ENCODE results near the gene ST6GALNAC3.

ST6GALNAC3 gene

DNA sequence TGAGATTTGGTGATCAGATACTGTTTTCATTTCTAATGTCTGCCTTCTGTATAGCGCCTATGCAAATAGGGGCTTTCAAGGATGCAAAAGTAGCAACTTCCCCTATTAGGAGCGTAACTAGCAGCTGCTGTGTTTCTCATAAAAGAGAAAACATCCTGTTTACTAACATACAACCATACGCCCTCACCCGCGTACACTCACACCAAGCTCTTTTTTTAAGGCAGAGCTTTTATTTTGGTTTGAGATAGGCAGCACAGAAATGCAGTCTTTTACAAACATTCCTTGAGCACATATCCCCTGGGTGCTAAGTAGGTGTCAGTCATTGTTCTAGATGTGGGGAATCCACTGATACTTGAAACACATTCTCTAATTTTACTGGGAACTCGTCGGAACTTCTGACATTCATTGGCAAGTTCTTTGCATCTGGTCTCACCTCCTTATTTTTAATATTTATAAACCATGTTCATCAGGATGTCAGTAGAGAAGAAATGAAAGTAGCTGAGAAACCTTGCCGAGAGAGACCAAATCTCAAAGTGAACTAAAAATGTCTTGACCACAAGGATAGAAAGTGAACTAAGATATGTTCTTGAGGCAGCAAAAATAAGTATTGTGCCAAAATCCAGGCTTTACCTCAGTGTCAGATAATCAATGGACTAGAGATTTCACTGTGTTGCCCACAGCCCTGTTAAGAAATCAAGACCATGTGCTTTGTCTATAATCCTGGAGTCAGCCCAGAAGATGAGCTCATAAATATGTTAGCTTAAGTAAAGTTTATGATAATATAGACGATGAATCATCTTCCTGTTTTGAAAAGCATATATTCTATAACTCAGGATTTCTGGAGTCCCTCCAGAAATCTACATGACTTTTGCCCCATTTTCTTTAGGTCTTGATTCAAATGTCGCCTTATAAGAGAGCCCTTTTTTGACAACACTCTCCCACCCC, 350.9 kb downstream of the ST6GALNAC3 start:
- Histone ChIP-seq H3K9me3 (ENCODE audit: insufficient read depth, low read depth, low read length) (no peaks in the 10 kb centered on the region), H3K27me3 (ENCODE audit: insufficient read depth, low read length) (no peaks in the 10 kb centered on the region), H3K4me1 (ENCODE audit: insufficient read depth, low read length) (peaks cover 8% of the 10 kb centered on the region; the same call in 1 of the 2 replicates), H3K4me3 (ENCODE audit: low read length) (no peak overlapping the region), H3K9ac (ENCODE audit: low read depth, low read length) (no peak overlapping the region), H3K27ac (ENCODE audit: low read length) (no peak overlapping the region), H3K36me3 (ENCODE audit: insufficient read depth, low read depth, low read length) (no peaks in the 10 kb centered on the region)

DNA sequence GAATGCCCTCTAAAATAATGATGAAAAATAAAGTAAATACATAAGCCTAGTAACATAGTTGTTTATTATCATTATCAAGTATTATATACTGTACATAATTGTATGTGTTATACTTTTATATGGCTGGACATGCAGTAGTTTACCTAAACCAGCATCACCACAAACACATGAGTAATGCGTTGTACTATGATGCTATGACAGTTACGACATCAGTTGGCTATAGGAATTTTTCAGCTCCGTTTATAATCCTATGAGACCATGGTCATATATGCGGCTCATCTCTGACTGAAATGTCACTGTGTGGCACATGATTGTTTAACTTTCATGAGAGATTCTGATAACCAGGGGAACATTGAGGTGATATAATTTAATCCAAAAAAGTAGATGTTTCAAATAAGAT, 352.1 kb downstream of the ST6GALNAC3 start:
- H3K4me1 ChIP-seq (ENCODE audit: insufficient read depth, low read length): peaks cover 8% of the 10 kb centered on the region; the same call in 1 of the 2 replicates
- no peak overlapping the region for H3K9ac ChIP-seq (ENCODE audit: low read depth, low read length)

DNA sequence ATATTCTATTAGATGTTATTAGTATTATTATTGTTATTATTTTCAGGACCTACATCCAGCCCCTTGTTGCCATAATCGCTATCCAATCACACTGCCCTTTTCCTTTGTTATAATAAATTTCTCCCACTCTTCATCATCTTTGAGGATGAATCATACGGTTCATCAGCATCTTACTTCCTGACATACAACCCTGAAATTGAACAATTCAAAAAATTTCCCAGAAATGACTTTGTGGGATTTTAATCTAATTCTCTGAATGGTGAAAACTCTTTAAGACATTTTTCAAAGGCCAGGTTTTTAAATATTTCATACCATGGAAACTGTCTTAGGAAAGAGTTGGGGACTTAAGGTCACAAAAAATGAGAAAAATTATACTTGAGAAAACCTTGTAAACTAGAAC, 353.5 kb downstream of the ST6GALNAC3 start:
- Histone ChIP-seq H3K9me3 (ENCODE audit: insufficient read depth, low read depth, low read length) (no peaks in the 10 kb centered on the region), H3K4me1 (ENCODE audit: insufficient read depth, low read length) (peaks cover 11% of the 10 kb centered on the region; the same call in 1 of the 2 replicates), H3K4me3 (ENCODE audit: low read length) (no peak overlapping the region), H3K36me3 (ENCODE audit: insufficient read depth, low read depth, low read length) (no peaks in the 10 kb centered on the region), H3K27ac (ENCODE audit: low read length) (no peak overlapping the region), H3K9ac (ENCODE audit: low read depth, low read length) (no peak overlapping the region), H3K27me3 (ENCODE audit: insufficient read depth, low read length) (no peaks in the 10 kb centered on the region)

More for the DNA sequence above, 352.1 kb downstream of the ST6GALNAC3 start:
- Histone ChIP-seq H3K27me3 (ENCODE audit: insufficient read depth, low read length) (no peaks in the 10 kb centered on the region), H3K9me3 (ENCODE audit: insufficient read depth, low read depth, low read length) (no peaks in the 10 kb centered on the region), H3K36me3 (ENCODE audit: insufficient read depth, low read depth, low read length) (no peaks in the 10 kb centered on the region), H3K27ac (ENCODE audit: low read length) (no peak overlapping the region), H3K4me3 (ENCODE audit: low read length) (no peak overlapping the region)

DNA sequence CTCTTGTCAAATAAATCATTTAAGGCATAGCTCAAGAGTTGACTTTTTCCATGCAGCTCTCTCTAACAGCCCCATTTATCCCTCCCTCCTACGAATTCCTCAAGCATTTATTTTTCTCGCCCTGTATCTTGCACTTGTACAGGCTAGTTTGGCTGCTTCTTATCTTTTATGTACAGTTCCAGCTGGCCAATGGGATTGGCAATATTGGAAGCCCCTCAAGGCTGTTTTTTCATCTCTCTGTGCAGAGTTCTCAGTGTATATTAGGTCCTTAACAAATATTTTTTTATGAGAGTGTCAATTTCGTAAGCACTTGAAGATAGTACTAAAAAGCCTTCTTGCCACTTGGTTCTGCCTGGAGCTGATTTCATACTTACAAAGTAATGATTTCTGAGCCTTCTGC, 356.0 kb downstream of the ST6GALNAC3 start:
- no peaks in the 10 kb centered on the region for H3K27me3 ChIP-seq (ENCODE audit: insufficient read depth, low read length)
- no peak overlapping the region for H3K27ac ChIP-seq (ENCODE audit: low read length)
- peaks cover 4% of the 10 kb centered on the region; the same call in 1 of the 2 replicates for H3K4me1 ChIP-seq (ENCODE audit: insufficient read depth, low read length)
- no peaks in the 10 kb centered on the region for H3K9me3 ChIP-seq (ENCODE audit: insufficient read depth, low read depth, low read length)
- no peak overlapping the region for H3K9ac ChIP-seq (ENCODE audit: low read depth, low read length)
- H3K4me3 ChIP-seq (ENCODE audit: low read length): no peak overlapping the region
- no peaks in the 10 kb centered on the region for H3K36me3 ChIP-seq (ENCODE audit: insufficient read depth, low read depth, low read length)

GRCh38 chr1:76433526-76433925, 359.0 kb downstream of the ST6GALNAC3 start:
- H3K27ac ChIP-seq (ENCODE audit: low read length): no peak overlapping the region
- no peak overlapping the region for H3K9ac ChIP-seq (ENCODE audit: low read depth, low read length)
- no peaks in the 10 kb centered on the region for H3K27me3 ChIP-seq (ENCODE audit: insufficient read depth, low read length)
- H3K9me3 ChIP-seq (ENCODE audit: insufficient read depth, low read depth, low read length): no peaks in the 10 kb centered on the region
- peaks cover 8% of the 10 kb centered on the region; the same call in 1 of the 2 replicates for H3K4me1 ChIP-seq (ENCODE audit: insufficient read depth, low read length)
- no peak overlapping the region for H3K4me3 ChIP-seq (ENCODE audit: low read length)
- H3K36me3 ChIP-seq (ENCODE audit: insufficient read depth, low read depth, low read length): no peaks in the 10 kb centered on the region

DNA sequence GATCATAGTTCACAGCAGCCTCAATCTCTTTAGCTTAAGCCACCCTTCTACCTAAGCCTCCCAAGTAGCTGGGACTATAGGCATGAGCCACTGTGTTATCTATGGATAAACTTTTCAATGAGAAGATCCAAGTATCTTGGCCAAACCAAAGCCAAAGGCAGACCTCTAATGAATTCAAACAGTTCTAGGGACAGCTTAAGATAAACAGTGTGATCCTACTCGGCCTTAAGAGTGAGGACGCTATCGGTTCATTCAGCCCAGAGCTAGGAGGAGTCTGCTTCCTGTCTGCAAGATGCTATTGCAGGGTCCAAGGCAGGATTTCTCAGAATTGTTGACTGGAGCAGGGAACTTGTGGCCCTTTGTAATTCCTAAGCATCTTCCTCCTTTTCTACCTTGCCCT, 368.7 kb downstream of the ST6GALNAC3 start:
- H3K9me3 ChIP-seq (ENCODE audit: insufficient read depth, low read depth, low read length): no peaks in the 10 kb centered on the region
- no peaks in the 10 kb centered on the region for H3K4me1 ChIP-seq (ENCODE audit: insufficient read depth, low read length)
- no peaks in the 10 kb centered on the region for H3K36me3 ChIP-seq (ENCODE audit: insufficient read depth, low read depth, low read length)
- no peak overlapping the region for H3K27ac ChIP-seq (ENCODE audit: low read length)
- H3K9ac ChIP-seq (ENCODE audit: low read depth, low read length): no peak overlapping the region
- no peaks in the 10 kb centered on the region for H3K27me3 ChIP-seq (ENCODE audit: insufficient read depth, low read length)
- no peak overlapping the region for H3K4me3 ChIP-seq (ENCODE audit: low read length)

DNA sequence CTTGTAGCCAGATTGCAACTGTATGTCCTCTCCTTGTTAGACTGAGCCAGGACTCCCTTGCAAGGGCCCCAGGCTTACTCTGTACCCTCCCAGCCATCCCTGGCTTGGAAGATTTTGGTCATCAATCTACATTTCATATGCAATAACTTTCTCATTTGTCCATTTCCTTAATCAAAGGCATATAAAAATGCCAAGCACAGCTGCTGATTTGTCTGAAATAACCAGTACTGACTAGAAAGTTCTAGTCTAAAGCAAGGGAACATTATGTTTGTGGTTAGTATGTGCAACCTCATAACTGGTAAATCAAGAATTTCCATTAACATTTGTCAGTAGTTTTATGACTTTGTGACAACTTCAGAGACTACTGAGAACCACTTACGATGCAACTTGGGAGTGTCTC, 370.2 kb downstream of the ST6GALNAC3 start:
- Histone ChIP-seq H3K36me3 (ENCODE audit: insufficient read depth, low read depth, low read length) (no peaks in the 10 kb centered on the region), H3K27ac (ENCODE audit: low read length) (no peak overlapping the region), H3K9ac (ENCODE audit: low read depth, low read length) (no peak overlapping the region), H3K27me3 (ENCODE audit: insufficient read depth, low read length) (no peaks in the 10 kb centered on the region), H3K4me1 (ENCODE audit: insufficient read depth, low read length) (no peaks in the 10 kb centered on the region), H3K4me3 (ENCODE audit: low read length) (no peak overlapping the region), H3K9me3 (ENCODE audit: insufficient read depth, low read depth, low read length) (peaks cover 5% of the 10 kb centered on the region; the same call in 1 of the 2 replicates)

GRCh38 chr1:76450229-76450628, 375.7 kb downstream of the ST6GALNAC3 start:
- no peaks in the 10 kb centered on the region for H3K36me3 ChIP-seq (ENCODE audit: insufficient read depth, low read depth, low read length)
- H3K9ac ChIP-seq (ENCODE audit: low read depth, low read length): no peak overlapping the region
- H3K27ac ChIP-seq (ENCODE audit: low read length): no peak overlapping the region
- no peaks in the 10 kb centered on the region for H3K4me1 ChIP-seq (ENCODE audit: insufficient read depth, low read length)
- H3K27me3 ChIP-seq (ENCODE audit: insufficient read depth, low read length): no peaks in the 10 kb centered on the region
- H3K4me3 ChIP-seq (ENCODE audit: low read length): no peak overlapping the region
- peaks cover 17% of the 10 kb centered on the region for H3K9me3 ChIP-seq (ENCODE audit: insufficient read depth, low read depth, low read length)

GRCh38 chr1:76463278-76463677, 388.7 kb downstream of the ST6GALNAC3 start:
- Histone ChIP-seq H3K9ac (ENCODE audit: low read depth, low read length) (no peak overlapping the region), H3K4me3 (ENCODE audit: low read length) (no peak overlapping the region), H3K4me1 (ENCODE audit: insufficient read depth, low read length) (no peaks in the 10 kb centered on the region), H3K27me3 (ENCODE audit: insufficient read depth, low read length) (no peaks in the 10 kb centered on the region), H3K9me3 (ENCODE audit: insufficient read depth, low read depth, low read length) (no peaks in the 10 kb centered on the region), H3K27ac (ENCODE audit: low read length) (no peak overlapping the region), H3K36me3 (ENCODE audit: insufficient read depth, low read depth, low read length) (no peaks in the 10 kb centered on the region)

- Histone ChIP-seq H3K9ac (ENCODE audit: low read depth, low read length) (no peak overlapping the region), H3K4me1 (ENCODE audit: insufficient read depth, low read length) (no peaks in the 10 kb centered on the region), H3K9me3 (ENCODE audit: insufficient read depth, low read depth, low read length) (no peaks in the 10 kb centered on the region), H3K27ac (ENCODE audit: low read length) (no peak overlapping the region), H3K36me3 (ENCODE audit: insufficient read depth, low read depth, low read length) (no peaks in the 10 kb centered on the region), H3K27me3 (ENCODE audit: insufficient read depth, low read length) (no peaks in the 10 kb centered on the region), H3K4me3 (ENCODE audit: low read length) (no peak overlapping the region)
These were observed 389.3 kb downstream of the ST6GALNAC3 start for GRCh38 chr1:76463849-76464248.

DNA sequence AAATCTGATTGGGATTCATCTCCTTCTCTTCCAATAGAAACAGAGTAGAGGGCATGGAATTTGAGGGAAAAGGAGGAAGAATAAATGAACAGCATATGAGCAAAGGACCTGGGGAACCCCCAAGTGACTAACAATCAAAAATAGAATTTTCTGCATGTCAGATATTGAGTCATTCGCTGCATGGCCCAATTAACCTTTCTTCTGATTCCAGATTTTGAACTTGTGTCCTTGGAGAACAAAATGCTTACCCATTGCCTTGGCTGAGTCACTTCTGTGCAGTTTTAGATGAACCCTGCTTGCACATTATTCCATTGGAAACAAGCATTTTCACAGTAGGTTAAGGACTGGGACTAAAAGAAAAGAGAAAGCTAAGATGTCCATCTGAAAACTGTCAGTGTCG, 390.5 kb downstream of the ST6GALNAC3 start:
- no peak overlapping the region for H3K9ac ChIP-seq (ENCODE audit: low read depth, low read length)
- H3K27ac ChIP-seq (ENCODE audit: low read length): no peak overlapping the region
- no peaks in the 10 kb centered on the region for H3K36me3 ChIP-seq (ENCODE audit: insufficient read depth, low read depth, low read length)
- no peaks in the 10 kb centered on the region for H3K9me3 ChIP-seq (ENCODE audit: insufficient read depth, low read depth, low read length)
- no peak overlapping the region for H3K4me3 ChIP-seq (ENCODE audit: low read length)
- no peaks in the 10 kb centered on the region for H3K4me1 ChIP-seq (ENCODE audit: insufficient read depth, low read length)
- H3K27me3 ChIP-seq (ENCODE audit: insufficient read depth, low read length): no peaks in the 10 kb centered on the region

GRCh38 chr1:76470166-76470565, 395.6 kb downstream of the ST6GALNAC3 start:
- Histone ChIP-seq H3K4me1 (ENCODE audit: insufficient read depth, low read length) (no peaks in the 10 kb centered on the region), H3K27ac (ENCODE audit: low read length) (no peak overlapping the region), H3K4me3 (ENCODE audit: low read length) (no peak overlapping the region), H3K27me3 (ENCODE audit: insufficient read depth, low read length) (no peaks in the 10 kb centered on the region), H3K9ac (ENCODE audit: low read depth, low read length) (no peak overlapping the region), H3K36me3 (ENCODE audit: insufficient read depth, low read depth, low read length) (no peaks in the 10 kb centered on the region), H3K9me3 (ENCODE audit: insufficient read depth, low read depth, low read length) (no peaks in the 10 kb centered on the region)
